ENCODE measurements around the gene GBX1. TPM values are rescaled to one million over a fixed set of nuclear protein-coding genes. Genes with fewer than 3 reads are reported as not detected.
A peak's percentile ranks its signal among the peaks of the same experiment; 100 is the strongest.

The GBX1 gene
- total RNA-seq (not detected in 2 replicates), polyA plus RNA-seq (not detected in 2 replicates), polyA minus RNA-seq (not detected in 2 replicates), Bru-seq, nascent RNA (percentile 10 among the genes with signal in this experiment), BruChase-seq, experiment 1, labeled RNA remaining after a 6-hour chase (percentile 18 among the genes with signal in this experiment), BruChase-seq, experiment 2, labeled RNA remaining after a 2-hour chase (percentile 5 among the genes with signal in this experiment)
- not detected in 2 replicates for polyA plus RNA-seq (2011; cell fraction: cytosol; rRNA removed)
- not detected in 2 replicates for polyA plus RNA-seq (2011; cell fraction: nucleus; rRNA removed)
- not detected in 2 replicates for polyA plus RNA-seq (2012)
- polyA minus RNA-seq (2011; cell fraction: cytosol; rRNA and poly(A)+ RNA removed): not detected
- not detected in 2 replicates for polyA minus RNA-seq (2011; cell fraction: nucleus; rRNA and poly(A)+ RNA removed)
- long read RNA-seq: 0 reads

DNA sequence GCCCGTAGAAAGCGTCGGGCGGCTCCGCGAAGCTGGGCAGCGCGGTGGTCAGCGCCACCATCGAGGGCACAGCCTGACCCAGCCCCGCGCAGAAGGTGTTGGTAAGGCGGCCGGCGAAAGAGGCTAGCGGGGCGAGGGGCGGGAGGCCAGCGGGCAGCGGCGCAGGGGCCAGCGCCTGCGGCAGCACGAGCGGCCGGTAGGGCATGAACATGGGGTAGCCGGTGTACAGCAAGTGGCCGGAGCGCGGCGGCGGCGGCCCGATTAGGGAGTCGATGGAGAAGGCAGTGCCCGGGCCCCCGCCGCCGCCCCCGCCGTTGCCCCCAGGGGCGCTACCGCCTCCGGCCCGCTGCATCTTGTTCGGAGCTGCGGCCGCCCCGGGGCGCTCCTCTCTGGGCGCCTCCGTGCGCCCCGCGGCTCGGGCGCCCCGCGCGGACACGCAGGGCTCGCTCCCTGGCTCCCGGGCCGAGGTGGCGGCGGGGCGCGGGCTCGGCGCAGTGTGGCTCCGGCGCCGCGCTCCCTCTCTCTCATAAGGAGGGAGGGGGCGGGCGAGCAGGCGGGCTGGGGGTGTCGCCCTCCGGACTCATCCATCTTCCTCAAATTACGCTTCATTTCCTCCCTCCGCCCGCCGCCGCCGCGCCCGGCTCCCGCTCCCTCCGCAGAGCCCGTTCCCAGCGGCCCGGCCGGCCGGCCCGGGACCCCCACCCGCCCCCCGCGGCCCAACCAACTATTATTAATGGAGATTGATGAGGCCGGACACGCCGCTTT lies at the start of gene GBX1:
Gene GBX1, minus strand, starts transcription at position 498 of the 765 bp plus-strand sequence. Its CDS starts 146 bp downstream, at position 352.
- intact Hi-C loops (cut with micrococcal nuclease) (no loop called here), dilution Hi-C loops (cut with MboI; ENCODE audit: extremely low pct_ligation_motif_present, low sequenced_read_pairs) (no loop called here)
- FAIRE-seq (no peak), DNase-seq (ENCODE audit: low read depth, low spot score) (no peak)
- Histone ChIP-seq H3K9ac (replicated peaks; ENCODE audit: extremely low read depth, insufficient read depth, low read length) (no peak within 1 kb of the TSS), H3K27me3 (ENCODE audit: control insufficient read depth in 2 of 2, insufficient read depth in 2 of 2, low read length in 2 of 2) (peaks cover 45 to 67% of the 10 kb centered on the region in 2 experiments), H4K20me1 (replicated peaks; ENCODE audit: control insufficient read depth, extremely low read depth, insufficient read depth, low read length) (no peaks in the 10 kb centered on the region), H3K27ac (ENCODE audit: insufficient read depth, low read depth, low read length) (no peak within 1 kb of the TSS), H3K4me1 (ENCODE audit: control insufficient read depth, extremely low read depth, insufficient read depth, low read length) (peaks cover 6% of the 10 kb centered on the region), H3K4me3 (replicated peaks in 1 of 3; ENCODE audit: insufficient read depth in 1 of 3, low read depth in 1 of 3, low read length in 3 of 3) (peak within 1 kb of the TSS; percentile 16 to 29 (median 26)), H3K9me3 (replicated peaks; ENCODE audit: control insufficient read depth, insufficient read depth, low read length) (no peaks in the 10 kb centered on the region), H3K36me3 (ENCODE audit: control insufficient read depth in 2 of 2, extremely low read depth in 1 of 2, insufficient read depth in 2 of 2, low read length in 2 of 2) (no peaks in the 10 kb centered on the region), H3K4me2 (ENCODE audit: insufficient read depth, low read length) (peak within 1 kb of the TSS; percentile 65), H2AFZ (ENCODE audit: low read depth, low read length) (peak within 1 kb of the TSS; percentile 58), H3K79me2 (ENCODE audit: control insufficient read depth, insufficient read depth, low read length) (no peaks in the 10 kb centered on the region), H3K9me1 (replicated peaks; ENCODE audit: control insufficient read depth, extremely low read depth, insufficient read depth, low read length) (no peaks in the 10 kb centered on the region)
- BruUV-seq (replicated peaks): no TSS peak
- POLR2A ChIA-PET: no interaction called here
- TF ChIP-seq EZH2 (IDR thresholded peaks at IDR 0.05; ENCODE audit: borderline replicate concordance, low read depth, low read length, severe bottlenecking) (peak; percentile 100), POLR2A (IDR thresholded peaks at IDR 0.05; ENCODE audit: low read depth, low read length) (no peak), POLR2AphosphoS5 (IDR thresholded peaks at IDR 0.05; ENCODE audit: insufficient read depth, low read depth, low read length) (no peak), JUN (IDR thresholded peaks at IDR 0.05; ENCODE audit: borderline replicate concordance, insufficient read depth, insufficient read length, low read depth) (no peak), MYC (IDR thresholded peaks at IDR 0.05; ENCODE audit: low read depth, low read length) (no peak), GATA2 (IDR thresholded peaks at IDR 0.05; ENCODE audit: insufficient read depth, insufficient read length, low read depth, low read length) (no peak), CTCF (IDR thresholded peaks at IDR 0.05; ENCODE audit: extremely low read depth in 1 of 2, insufficient read depth in 1 of 2, low read depth in 1 of 2, low read length in 2 of 2) (peak in 1 of 2 donors; percentile 35), FOS (IDR thresholded peaks at IDR 0.05; ENCODE audit: borderline replicate concordance, insufficient read depth, low read length) (no peak)
- TF ChIP-seq, protein P1, sequence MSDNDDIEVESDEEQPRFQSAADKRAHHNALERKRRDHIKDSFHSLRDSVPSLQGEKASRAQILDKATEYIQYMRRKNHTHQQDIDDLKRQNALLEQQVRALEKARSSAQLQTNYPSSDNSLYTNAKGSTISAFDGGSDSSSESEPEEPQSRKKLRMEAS (IDR thresholded peaks at IDR 0.05; ENCODE audit: insufficient read depth, insufficient read length): no peak
- CTCF ChIA-PET: interaction anchor here (0.9 to 1.4 kb wide), 6 partner anchors 10 to 43 kb away, joined by 3 to 5 read pairs (median 4); no protein-coding TSS in a partner anchor

All from endothelial cell of umbilical vein (primary cell).